Vagina (tissue), 2 donors: ENCODE data around the gene MNS1. TPM values are rescaled to one million over a fixed set of nuclear protein-coding genes. Genes with fewer than 3 reads are reported as not detected.

Experiments used
- DNase-seq, 2 donors: peaks; one replicate each; pipeline ENCODE4 v3.0.0-alpha.2; 2017; ENCODE audit errors: extremely low spot score in 2 of 2
- H3K27ac ChIP-seq: fragments of 200-600 bp; sonication (generic); one replicate; pipeline ENCODE4 v1.5.1; 2019
- H3K27me3 ChIP-seq: fragments of 200-600 bp; sonication (generic); one replicate; pipeline ENCODE4 v1.5.1; 2019
- H3K36me3 ChIP-seq, 2 donors: fragments of 200-600 bp; sonication (generic); one replicate each; pipeline ENCODE4 v1.5.1; 2017 to 2019
- H3K4me1 ChIP-seq: fragments of 200-600 bp; sonication (generic); one replicate; pipeline ENCODE4 v1.5.1; 2019
- H3K4me3 ChIP-seq, 2 donors: fragments of 200-600 bp; sonication (generic); 1 replicate in 1 of 2; 2 replicates in 1 of 2; pipeline ENCODE4 v1.5.1; 2016 to 2019
- H3K9me3 ChIP-seq: fragments of 200-600 bp; sonication (generic); one replicate; pipeline ENCODE4 v1.5.1; 2019
- POLR2A ChIP-seq, 2 donors: fragments of 450-650 bp; IDR thresholded peaks; one replicate each; pipeline ENCODE4 v1.6.1; 2017; ENCODE audit warnings: antibody characterized with exemption in 2 of 2, mild to moderate bottlenecking in 2 of 2, moderate library complexity in 2 of 2
- POLR2AphosphoS5 ChIP-seq, 2 donors: sonication (generic); formaldehyde crosslinking; IDR thresholded peaks; one replicate each; pipeline ENCODE4 v1.9.0; 2017; ENCODE audit warnings: antibody characterized with exemption in 2 of 2, mild to moderate bottlenecking in 2 of 2, low read depth in 1 of 2; ENCODE audit not compliant: insufficient read depth in 1 of 2
- intact Hi-C: fragments of 100-400 bp; cut with DNase I; formaldehyde crosslinking; loops from one replicate; pipeline ENCODE4 v1.15.1; 2023
- total RNA-seq: library from RNA; depleted of rRNA; stranded (reverse); fragments of >200 nt; gene quantifications from one replicate; pipeline ENCODE4 v1.2.3, GENCODE V29; 2016
- TF ChIP-seq, protein P1 (sequence below), 3 experiments: fragments of 450-650 bp in 2 of 3; fragments of 200-600 bp in 1 of 3; sonication (generic) in 1 of 3; IDR thresholded peaks; one replicate each; pipeline ENCODE4 v1.5.1; 2017 to 2019; ENCODE audit warnings: antibody characterized with exemption in 3 of 3, mild to moderate bottlenecking in 2 of 3, moderate library complexity in 2 of 3

Gene MNS1
- total RNA-seq, 1 donor from 2014 or later = 2.9 TPM

DNA sequence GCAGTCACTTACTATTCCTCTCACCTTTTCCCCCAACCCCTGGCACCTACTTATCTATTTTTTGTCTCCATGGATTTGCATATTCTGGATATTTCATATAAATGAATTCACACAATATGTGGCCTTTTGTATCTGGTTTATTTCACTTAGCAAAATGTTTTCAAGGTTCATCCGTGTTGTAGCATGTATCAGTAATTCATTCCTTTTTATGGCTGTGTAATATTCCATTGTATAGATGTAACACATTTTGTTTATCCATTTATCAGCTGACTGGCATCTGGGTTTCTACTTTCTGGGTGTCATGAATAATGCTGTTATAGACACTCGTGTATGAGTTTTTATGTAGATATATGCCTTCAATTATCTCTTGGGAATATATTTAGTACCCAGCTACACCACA, 5.8 kb downstream of the MNS1 start:
- Histone ChIP-seq H3K4me3 (no peak overlapping the region), H3K27me3 (no peaks in the 10 kb centered on the region), H3K4me1 (peaks cover 4% of the 10 kb centered on the region), H3K9me3 (no peaks in the 10 kb centered on the region), H3K27ac (no peak overlapping the region), H3K36me3 (no peaks in the 10 kb centered on the region)
- TF ChIP-seq POLR2AphosphoS5 (IDR thresholded peaks at IDR 0.05; ENCODE audit: insufficient read depth in 1 of 2, low read depth in 1 of 2) (no peak), POLR2A (IDR thresholded peaks at IDR 0.05) (no peak)
- TF ChIP-seq, protein P1, sequence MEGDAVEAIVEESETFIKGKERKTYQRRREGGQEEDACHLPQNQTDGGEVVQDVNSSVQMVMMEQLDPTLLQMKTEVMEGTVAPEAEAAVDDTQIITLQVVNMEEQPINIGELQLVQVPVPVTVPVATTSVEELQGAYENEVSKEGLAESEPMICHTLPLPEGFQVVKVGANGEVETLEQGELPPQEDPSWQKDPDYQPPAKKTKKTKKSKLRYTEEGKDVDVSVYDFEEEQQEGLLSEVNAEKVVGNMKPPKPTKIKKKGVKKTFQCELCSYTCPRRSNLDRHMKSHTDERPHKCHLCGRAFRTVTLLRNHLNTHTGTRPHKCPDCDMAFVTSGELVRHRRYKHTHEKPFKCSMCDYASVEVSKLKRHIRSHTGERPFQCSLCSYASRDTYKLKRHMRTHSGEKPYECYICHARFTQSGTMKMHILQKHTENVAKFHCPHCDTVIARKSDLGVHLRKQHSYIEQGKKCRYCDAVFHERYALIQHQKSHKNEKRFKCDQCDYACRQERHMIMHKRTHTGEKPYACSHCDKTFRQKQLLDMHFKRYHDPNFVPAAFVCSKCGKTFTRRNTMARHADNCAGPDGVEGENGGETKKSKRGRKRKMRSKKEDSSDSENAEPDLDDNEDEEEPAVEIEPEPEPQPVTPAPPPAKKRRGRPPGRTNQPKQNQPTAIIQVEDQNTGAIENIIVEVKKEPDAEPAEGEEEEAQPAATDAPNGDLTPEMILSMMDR (IDR thresholded peaks at IDR 0.05) = no peak
- intact Hi-C loops = no loop called here
- no peak for DNase-seq

- Histone ChIP-seq H3K4me1 (no peaks in the 10 kb centered on the region), H3K27ac (no peak overlapping the region), H3K9me3 (no peaks in the 10 kb centered on the region), H3K4me3 (no peak overlapping the region), H3K36me3 (no peaks in the 10 kb centered on the region), H3K27me3 (no peaks in the 10 kb centered on the region)
- TF ChIP-seq, protein P1 (IDR thresholded peaks at IDR 0.05) = no peak
- TF ChIP-seq POLR2A (IDR thresholded peaks at IDR 0.05) = no peak
- TF ChIP-seq POLR2AphosphoS5 (IDR thresholded peaks at IDR 0.05; ENCODE audit: insufficient read depth in 1 of 2, low read depth in 1 of 2) = no peak
- DNase-seq = no peak
- intact Hi-C loops = no loop called here
Measured at GRCh38 chr15:56456229-56456628, 8.7 kb downstream of the MNS1 start.

GRCh38 chr15:56454836-56455235, 10.1 kb downstream of the MNS1 start:
- no peaks in the 10 kb centered on the region for H3K36me3 ChIP-seq
- no peaks in the 10 kb centered on the region for H3K27me3 ChIP-seq
- intact Hi-C loops = no loop called here
- H3K4me1 ChIP-seq = no peaks in the 10 kb centered on the region
- no peaks in the 10 kb centered on the region for H3K9me3 ChIP-seq
- TF ChIP-seq, protein P1 (IDR thresholded peaks at IDR 0.05) = no peak
- TF ChIP-seq POLR2AphosphoS5 (IDR thresholded peaks at IDR 0.05; ENCODE audit: insufficient read depth in 1 of 2, low read depth in 1 of 2) = no peak
- TF ChIP-seq POLR2A (IDR thresholded peaks at IDR 0.05) = no peak
- no peak for DNase-seq
- H3K4me3 ChIP-seq = no peak overlapping the region
- no peak overlapping the region for H3K27ac ChIP-seq

GRCh38 chr15:56445746-56446145, 19.2 kb downstream of the MNS1 start:
- Histone ChIP-seq H3K36me3 (no peaks in the 10 kb centered on the region), H3K4me1 (no peaks in the 10 kb centered on the region), H3K27ac (no peak overlapping the region), H3K4me3 (no peak overlapping the region), H3K9me3 (no peaks in the 10 kb centered on the region), H3K27me3 (no peaks in the 10 kb centered on the region)
- DNase-seq = no peak
- intact Hi-C loops = no loop called here
- TF ChIP-seq POLR2AphosphoS5 (IDR thresholded peaks at IDR 0.05; ENCODE audit: insufficient read depth in 1 of 2, low read depth in 1 of 2) = no peak
- TF ChIP-seq POLR2A (IDR thresholded peaks at IDR 0.05) = no peak
- TF ChIP-seq, protein P1 (IDR thresholded peaks at IDR 0.05) = no peak

- Histone ChIP-seq H3K36me3 (no peaks in the 10 kb centered on the region), H3K27ac (no peak overlapping the region), H3K9me3 (no peaks in the 10 kb centered on the region), H3K4me3 (no peak overlapping the region), H3K27me3 (no peaks in the 10 kb centered on the region), H3K4me1 (no peaks in the 10 kb centered on the region)
- intact Hi-C loops = loop anchor here (2.0 kb wide), 1 partner anchor 16 kb away; no protein-coding TSS in a partner anchor
- TF ChIP-seq POLR2A (IDR thresholded peaks at IDR 0.05) (no peak), POLR2AphosphoS5 (IDR thresholded peaks at IDR 0.05; ENCODE audit: insufficient read depth in 1 of 2, low read depth in 1 of 2) (no peak)
- TF ChIP-seq, protein P1 (IDR thresholded peaks at IDR 0.05) = no peak
- no peak for DNase-seq
Measured at GRCh38 chr15:56442354-56442753, 22.6 kb downstream of the MNS1 start.
